HepG2 (cell line): ENCODE measurements around the gene FNDC3B.

Experiments used
- CHD2 ChIP-seq: IDR thresholded peaks from 2 replicates; pipeline ENCODE4 v1.6.1; 2011; ENCODE audit warnings: low read depth, low read length, improper control_type of control experiment
- MLLT10 ChIP-seq: sonication (generic); formaldehyde crosslinking; IDR thresholded peaks from 2 replicates; pipeline ENCODE4 v1.4.0; 2020; ENCODE audit warnings: missing genetic modification reagents
- ZSCAN30 ChIP-seq: sonication (generic); formaldehyde crosslinking; IDR thresholded peaks from 2 replicates; pipeline ENCODE4 v1.5.0; 2020; ENCODE audit warnings: mild to moderate bottlenecking, missing genetic modification reagents
- ZZZ3 ChIP-seq: sonication (generic); formaldehyde crosslinking; IDR thresholded peaks from 2 replicates; pipeline ENCODE4 v1.4.0; 2020; ENCODE audit warnings: missing genetic modification reagents, mild to moderate bottlenecking, borderline replicate concordance

DNA sequence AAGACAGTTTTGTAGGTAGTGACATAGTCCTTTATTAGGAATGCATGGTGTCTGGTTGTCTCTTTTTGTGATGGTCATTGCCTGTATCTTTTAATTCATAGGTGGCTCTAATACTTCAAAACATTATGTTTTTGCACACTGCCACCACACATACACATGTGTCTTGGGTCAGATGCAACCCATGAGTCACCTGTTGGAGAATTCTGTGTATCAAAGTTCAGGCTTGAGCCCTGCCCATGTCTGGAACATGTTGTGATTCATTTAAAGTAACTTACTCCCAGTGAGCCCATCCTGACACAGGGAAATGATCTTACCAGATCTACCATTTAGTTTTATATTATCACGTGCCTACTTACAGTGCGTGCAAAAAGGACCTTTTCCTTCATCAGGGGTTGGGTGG is 266.2 kb downstream of the FNDC3B start:
- no peak for TF ChIP-seq MLLT10 (CRISPR knock-in tag)
- no peak for TF ChIP-seq CHD2
- no peak for TF ChIP-seq ZZZ3
- no peak for TF ChIP-seq ZSCAN30 (CRISPR knock-in tag)
